Nephron progenitor cell (in vitro differentiated cells): ENCODE measurements around the gene GRAMD1A.

Experiments used
- DNase-seq: peaks from one replicate; pipeline ENCODE4 v3.0.0; 2021
- H3K27ac Mint-ChIP-seq: 2 replicates; pipeline ENCODE4 v1.8.0; 2021; ENCODE audit warnings: mild to moderate bottlenecking, moderate library complexity, mixed read lengths
- H3K27me3 Mint-ChIP-seq: 2 replicates; pipeline ENCODE4 v1.8.0; 2021; ENCODE audit warnings: mild to moderate bottlenecking, low read depth, mixed read lengths; ENCODE audit not compliant: poor library complexity
- H3K36me3 Mint-ChIP-seq: 2 replicates; pipeline ENCODE4 v1.8.0; 2021; ENCODE audit warnings: low read depth, mixed read lengths
- H3K4me1 Mint-ChIP-seq: 2 replicates; pipeline ENCODE4 v1.8.0; 2021; ENCODE audit warnings: mixed read lengths
- H3K4me3 Mint-ChIP-seq: 2 replicates; pipeline ENCODE4 v1.8.0; 2021; ENCODE audit warnings: mild to moderate bottlenecking, moderate library complexity, mixed read lengths
- H3K9me3 Mint-ChIP-seq: 2 replicates; pipeline ENCODE4 v1.8.0; 2021; ENCODE audit warnings: mild to moderate bottlenecking, moderate library complexity, mixed read lengths
- TF ChIP-seq, protein P1 (sequence below): fragments of 200-600 bp; sonication (generic); IDR thresholded peaks from 2 replicates; pipeline ENCODE4 v1.5.0; 2021; ENCODE audit warnings: antibody characterized with exemption

GRAMD1A gene

DNA sequence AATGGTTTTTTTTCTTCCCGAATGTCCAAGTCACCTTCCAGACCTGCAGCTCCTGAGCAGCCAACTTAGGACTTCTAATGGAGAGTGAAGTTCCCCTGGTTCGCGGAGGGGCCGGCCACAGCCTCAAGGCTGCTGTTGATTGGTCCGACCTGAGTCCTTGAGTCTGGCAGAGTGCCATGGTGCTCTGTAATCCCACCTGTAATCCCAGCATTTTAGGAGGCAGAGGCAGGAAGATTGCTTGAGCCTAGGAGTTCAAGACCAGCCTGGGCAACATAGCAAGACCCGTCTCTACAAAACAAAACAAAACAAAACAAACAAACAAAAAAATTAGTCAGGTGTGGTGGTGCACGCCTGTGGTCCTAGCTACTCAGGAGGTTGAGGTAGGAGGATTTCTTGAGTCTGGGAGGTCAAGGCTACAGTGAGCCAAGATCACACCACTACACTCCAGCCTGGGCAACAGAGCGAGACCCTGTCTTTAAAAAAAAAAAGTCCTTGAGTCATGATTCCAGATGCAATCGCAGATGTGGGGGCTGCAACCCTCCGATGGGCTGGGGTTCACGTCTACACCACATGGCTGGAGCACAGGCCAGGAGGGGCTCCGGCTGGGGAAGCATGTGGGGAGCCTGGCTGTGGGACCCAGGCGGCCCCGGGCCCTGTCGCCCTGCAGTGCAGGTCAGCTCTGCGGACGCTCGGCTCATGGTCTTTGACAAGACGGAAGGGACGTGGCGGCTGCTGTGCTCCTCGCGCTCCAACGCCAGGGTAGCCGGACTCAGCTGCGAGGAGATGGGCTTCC lies 59.1 kb downstream of the GRAMD1A start:
- peaks cover 19% of the 10 kb centered on the region for H3K4me1 Mint-ChIP-seq

DNA sequence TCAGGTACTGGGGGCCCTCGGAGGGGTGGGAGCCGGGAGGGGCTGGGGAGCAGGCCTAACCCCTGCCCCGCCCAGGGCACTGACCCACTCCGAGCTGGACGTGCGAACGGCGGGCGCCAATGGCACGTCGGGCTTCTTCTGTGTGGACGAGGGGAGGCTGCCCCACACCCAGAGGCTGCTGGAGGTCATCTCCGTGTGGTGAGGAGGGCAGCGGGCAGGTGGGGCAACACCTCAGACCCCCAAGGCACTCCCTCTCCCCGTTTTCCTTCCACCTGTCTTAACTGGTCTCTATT lies 59.6 kb downstream of the GRAMD1A start:
- H3K27me3 Mint-ChIP-seq, result peaks cover 16% of the 10 kb centered on the region
- H3K36me3 Mint-ChIP-seq, result no peaks in the 10 kb centered on the region
- TF ChIP-seq, protein P1, sequence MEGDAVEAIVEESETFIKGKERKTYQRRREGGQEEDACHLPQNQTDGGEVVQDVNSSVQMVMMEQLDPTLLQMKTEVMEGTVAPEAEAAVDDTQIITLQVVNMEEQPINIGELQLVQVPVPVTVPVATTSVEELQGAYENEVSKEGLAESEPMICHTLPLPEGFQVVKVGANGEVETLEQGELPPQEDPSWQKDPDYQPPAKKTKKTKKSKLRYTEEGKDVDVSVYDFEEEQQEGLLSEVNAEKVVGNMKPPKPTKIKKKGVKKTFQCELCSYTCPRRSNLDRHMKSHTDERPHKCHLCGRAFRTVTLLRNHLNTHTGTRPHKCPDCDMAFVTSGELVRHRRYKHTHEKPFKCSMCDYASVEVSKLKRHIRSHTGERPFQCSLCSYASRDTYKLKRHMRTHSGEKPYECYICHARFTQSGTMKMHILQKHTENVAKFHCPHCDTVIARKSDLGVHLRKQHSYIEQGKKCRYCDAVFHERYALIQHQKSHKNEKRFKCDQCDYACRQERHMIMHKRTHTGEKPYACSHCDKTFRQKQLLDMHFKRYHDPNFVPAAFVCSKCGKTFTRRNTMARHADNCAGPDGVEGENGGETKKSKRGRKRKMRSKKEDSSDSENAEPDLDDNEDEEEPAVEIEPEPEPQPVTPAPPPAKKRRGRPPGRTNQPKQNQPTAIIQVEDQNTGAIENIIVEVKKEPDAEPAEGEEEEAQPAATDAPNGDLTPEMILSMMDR, result no peak
- no peak overlapping the region for H3K4me3 Mint-ChIP-seq
- peaks cover 19% of the 10 kb centered on the region for H3K4me1 Mint-ChIP-seq
- no peak overlapping the region for H3K27ac Mint-ChIP-seq
- H3K9me3 Mint-ChIP-seq, result no peaks in the 10 kb centered on the region
- no peak for DNase-seq

More for the DNA sequence above, 59.1 kb downstream of the GRAMD1A start:
- H3K4me3 Mint-ChIP-seq, result no peak overlapping the region
- peaks cover 12% of the 10 kb centered on the region for H3K27me3 Mint-ChIP-seq
- H3K27ac Mint-ChIP-seq, result peak overlapping the region; percentile 74
- H3K36me3 Mint-ChIP-seq, result no peaks in the 10 kb centered on the region
- no peak for DNase-seq
- TF ChIP-seq, protein P1, result no peak
- no peaks in the 10 kb centered on the region for H3K9me3 Mint-ChIP-seq

- Mint-ChIP-seq H3K27me3 (peaks cover 19% of the 10 kb centered on the region), H3K36me3 (no peaks in the 10 kb centered on the region)
- DNase-seq, result no peak
Observed at GRCh38 chr19:35060160-35060855, 60.2 kb downstream of the GRAMD1A start.

GRCh38 chr19:35061583-35062373 lies 61.7 kb downstream of the GRAMD1A start:
- peak overlapping the region; percentile 55 for H3K27ac Mint-ChIP-seq
- H3K36me3 Mint-ChIP-seq, result no peaks in the 10 kb centered on the region
- H3K4me1 Mint-ChIP-seq, result peaks cover 7% of the 10 kb centered on the region
- H3K4me3 Mint-ChIP-seq, result no peak overlapping the region
- no peaks in the 10 kb centered on the region for H3K9me3 Mint-ChIP-seq
- no peak for DNase-seq
- H3K27me3 Mint-ChIP-seq, result peaks cover 15% of the 10 kb centered on the region
- TF ChIP-seq, protein P1, result no peak

More at GRCh38 chr19:35060160-35060855, 60.2 kb downstream of the GRAMD1A start:
- TF ChIP-seq, protein P1, result no peak
- no peak overlapping the region for H3K4me3 Mint-ChIP-seq
- H3K9me3 Mint-ChIP-seq, result no peaks in the 10 kb centered on the region
- no peak overlapping the region for H3K27ac Mint-ChIP-seq
- H3K4me1 Mint-ChIP-seq, result peaks cover 19% of the 10 kb centered on the region

GRCh38 chr19:35062942-35063341 lies 62.8 kb downstream of the GRAMD1A start:
- DNase-seq, result no peak
- Mint-ChIP-seq H3K27ac (no peak overlapping the region), H3K36me3 (no peaks in the 10 kb centered on the region), H3K4me3 (no peak overlapping the region), H3K4me1 (peaks cover 14% of the 10 kb centered on the region), H3K9me3 (no peaks in the 10 kb centered on the region), H3K27me3 (peaks cover 16% of the 10 kb centered on the region)
- TF ChIP-seq, protein P1, result no peak
